Neural cell (in vitro differentiated cells): ENCODE data around the gene RUVBL1.

Source experiments
- EP300 ChIP-seq: fragments of 450-650 bp; conservative IDR thresholded peaks from 2 replicates; pipeline ENCODE4 v1.6.1; 2014; ENCODE audit warnings: antibody characterized with exemption, mild to moderate bottlenecking, moderate library complexity; ENCODE audit not compliant: poor library complexity, severe bottlenecking
- TAF1 ChIP-seq: IDR thresholded peaks from 2 replicates; pipeline ENCODE4 v1.6.1; 2012; ENCODE audit warnings: low read depth
- TF ChIP-seq, protein P1 (sequence below): fragments of 450-650 bp; IDR thresholded peaks from 2 replicates; pipeline ENCODE4 v1.5.1; 2014; ENCODE audit warnings: antibody characterized with exemption, mild to moderate bottlenecking, moderate library complexity; ENCODE audit not compliant: poor library complexity, severe bottlenecking
- TF ChIP-seq, protein P2 (sequence below): IDR thresholded peaks from 2 replicates; pipeline ENCODE4 v1.6.1; 2012; ENCODE audit warnings: borderline replicate concordance

DNA sequence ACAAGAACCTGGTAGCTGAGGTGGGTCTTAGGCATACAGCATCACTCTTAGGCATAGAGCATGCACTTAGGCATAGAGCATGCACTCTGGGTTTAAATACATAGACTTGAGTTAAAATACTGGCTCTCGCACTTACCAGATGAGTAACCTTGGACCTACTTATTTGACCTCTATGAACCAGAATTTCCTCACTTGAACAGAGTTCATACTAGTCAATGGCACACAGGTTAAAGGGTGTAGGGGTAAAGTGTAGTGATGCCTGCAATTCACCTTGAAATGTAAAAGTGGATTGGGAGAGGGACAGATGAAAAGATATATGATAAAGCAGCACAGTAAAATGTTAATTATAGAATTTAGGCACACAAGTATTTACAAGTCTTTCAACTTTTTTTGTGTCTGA, 1.6 kb downstream of the RUVBL1 start:
- TF ChIP-seq, protein P1, sequence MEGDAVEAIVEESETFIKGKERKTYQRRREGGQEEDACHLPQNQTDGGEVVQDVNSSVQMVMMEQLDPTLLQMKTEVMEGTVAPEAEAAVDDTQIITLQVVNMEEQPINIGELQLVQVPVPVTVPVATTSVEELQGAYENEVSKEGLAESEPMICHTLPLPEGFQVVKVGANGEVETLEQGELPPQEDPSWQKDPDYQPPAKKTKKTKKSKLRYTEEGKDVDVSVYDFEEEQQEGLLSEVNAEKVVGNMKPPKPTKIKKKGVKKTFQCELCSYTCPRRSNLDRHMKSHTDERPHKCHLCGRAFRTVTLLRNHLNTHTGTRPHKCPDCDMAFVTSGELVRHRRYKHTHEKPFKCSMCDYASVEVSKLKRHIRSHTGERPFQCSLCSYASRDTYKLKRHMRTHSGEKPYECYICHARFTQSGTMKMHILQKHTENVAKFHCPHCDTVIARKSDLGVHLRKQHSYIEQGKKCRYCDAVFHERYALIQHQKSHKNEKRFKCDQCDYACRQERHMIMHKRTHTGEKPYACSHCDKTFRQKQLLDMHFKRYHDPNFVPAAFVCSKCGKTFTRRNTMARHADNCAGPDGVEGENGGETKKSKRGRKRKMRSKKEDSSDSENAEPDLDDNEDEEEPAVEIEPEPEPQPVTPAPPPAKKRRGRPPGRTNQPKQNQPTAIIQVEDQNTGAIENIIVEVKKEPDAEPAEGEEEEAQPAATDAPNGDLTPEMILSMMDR: no peak
- TF ChIP-seq, protein P2, sequence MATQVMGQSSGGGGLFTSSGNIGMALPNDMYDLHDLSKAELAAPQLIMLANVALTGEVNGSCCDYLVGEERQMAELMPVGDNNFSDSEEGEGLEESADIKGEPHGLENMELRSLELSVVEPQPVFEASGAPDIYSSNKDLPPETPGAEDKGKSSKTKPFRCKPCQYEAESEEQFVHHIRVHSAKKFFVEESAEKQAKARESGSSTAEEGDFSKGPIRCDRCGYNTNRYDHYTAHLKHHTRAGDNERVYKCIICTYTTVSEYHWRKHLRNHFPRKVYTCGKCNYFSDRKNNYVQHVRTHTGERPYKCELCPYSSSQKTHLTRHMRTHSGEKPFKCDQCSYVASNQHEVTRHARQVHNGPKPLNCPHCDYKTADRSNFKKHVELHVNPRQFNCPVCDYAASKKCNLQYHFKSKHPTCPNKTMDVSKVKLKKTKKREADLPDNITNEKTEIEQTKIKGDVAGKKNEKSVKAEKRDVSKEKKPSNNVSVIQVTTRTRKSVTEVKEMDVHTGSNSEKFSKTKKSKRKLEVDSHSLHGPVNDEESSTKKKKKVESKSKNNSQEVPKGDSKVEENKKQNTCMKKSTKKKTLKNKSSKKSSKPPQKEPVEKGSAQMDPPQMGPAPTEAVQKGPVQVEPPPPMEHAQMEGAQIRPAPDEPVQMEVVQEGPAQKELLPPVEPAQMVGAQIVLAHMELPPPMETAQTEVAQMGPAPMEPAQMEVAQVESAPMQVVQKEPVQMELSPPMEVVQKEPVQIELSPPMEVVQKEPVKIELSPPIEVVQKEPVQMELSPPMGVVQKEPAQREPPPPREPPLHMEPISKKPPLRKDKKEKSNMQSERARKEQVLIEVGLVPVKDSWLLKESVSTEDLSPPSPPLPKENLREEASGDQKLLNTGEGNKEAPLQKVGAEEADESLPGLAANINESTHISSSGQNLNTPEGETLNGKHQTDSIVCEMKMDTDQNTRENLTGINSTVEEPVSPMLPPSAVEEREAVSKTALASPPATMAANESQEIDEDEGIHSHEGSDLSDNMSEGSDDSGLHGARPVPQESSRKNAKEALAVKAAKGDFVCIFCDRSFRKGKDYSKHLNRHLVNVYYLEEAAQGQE: no peak
- TF ChIP-seq TAF1: no peak
- no peak for TF ChIP-seq EP300
